MM.1S (cell line): Measurements from ENCODE around the gene SYT17.

Experiments used
- EZH2 ChIP-seq: fragments of 300-600 bp; sonication (generic); optimal IDR thresholded peaks from 2 replicates; pipeline ENCODE3; 2017; ENCODE audit warnings: low read depth, mild to moderate bottlenecking, antibody characterized with exemption, low read length, mixed read lengths
- TF ChIP-seq, protein P1 (sequence below): fragments of 300-600 bp; sonication (generic); IDR thresholded peaks from 2 replicates; pipeline ENCODE4 v1.5.1; 2016; ENCODE audit warnings: antibody characterized with exemption, low read length, mixed read lengths

DNA sequence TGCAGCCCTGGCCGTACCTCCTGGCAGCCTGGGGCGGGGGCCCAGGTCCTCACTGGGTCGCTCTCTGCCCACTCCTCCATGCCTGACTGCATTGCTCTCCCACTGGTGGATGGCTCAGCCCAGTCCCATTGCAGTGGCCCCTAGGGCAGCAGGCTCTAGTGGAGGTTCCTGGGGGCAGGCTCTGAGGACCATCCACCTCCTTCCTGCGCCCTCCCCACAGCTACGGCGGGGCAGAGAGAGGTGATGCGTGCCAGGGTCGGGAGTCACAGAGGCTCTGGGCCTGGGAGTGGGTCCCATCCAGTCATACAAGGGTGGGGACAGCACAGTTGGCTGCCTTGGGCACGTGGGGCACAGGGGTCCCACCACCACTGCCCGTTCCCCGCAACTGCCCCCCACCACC lies 73.5 kb downstream of the SYT17 start:
- TF ChIP-seq, protein P1, sequence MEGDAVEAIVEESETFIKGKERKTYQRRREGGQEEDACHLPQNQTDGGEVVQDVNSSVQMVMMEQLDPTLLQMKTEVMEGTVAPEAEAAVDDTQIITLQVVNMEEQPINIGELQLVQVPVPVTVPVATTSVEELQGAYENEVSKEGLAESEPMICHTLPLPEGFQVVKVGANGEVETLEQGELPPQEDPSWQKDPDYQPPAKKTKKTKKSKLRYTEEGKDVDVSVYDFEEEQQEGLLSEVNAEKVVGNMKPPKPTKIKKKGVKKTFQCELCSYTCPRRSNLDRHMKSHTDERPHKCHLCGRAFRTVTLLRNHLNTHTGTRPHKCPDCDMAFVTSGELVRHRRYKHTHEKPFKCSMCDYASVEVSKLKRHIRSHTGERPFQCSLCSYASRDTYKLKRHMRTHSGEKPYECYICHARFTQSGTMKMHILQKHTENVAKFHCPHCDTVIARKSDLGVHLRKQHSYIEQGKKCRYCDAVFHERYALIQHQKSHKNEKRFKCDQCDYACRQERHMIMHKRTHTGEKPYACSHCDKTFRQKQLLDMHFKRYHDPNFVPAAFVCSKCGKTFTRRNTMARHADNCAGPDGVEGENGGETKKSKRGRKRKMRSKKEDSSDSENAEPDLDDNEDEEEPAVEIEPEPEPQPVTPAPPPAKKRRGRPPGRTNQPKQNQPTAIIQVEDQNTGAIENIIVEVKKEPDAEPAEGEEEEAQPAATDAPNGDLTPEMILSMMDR: no peak
- no peak for TF ChIP-seq EZH2
